Measurements from ENCODE around the gene MYRF.

- no peak for TF ChIP-seq NFRKB (IDR thresholded peaks at IDR 0.05; ENCODE audit: low read depth)
- no peak for TF ChIP-seq MYNN (IDR thresholded peaks at IDR 0.05)
- no peak for TF ChIP-seq MYNN (CRISPR knock-in tag; IDR thresholded peaks at IDR 0.05)
- no peak for TF ChIP-seq ZNF197 (CRISPR knock-in tag; IDR thresholded peaks at IDR 0.05; ENCODE audit: low read depth)
- TF ChIP-seq CTCF (IDR thresholded peaks at IDR 0.05 in 2 of 3, conservative IDR thresholded peaks at IDR 0.05 in 1 of 3; ENCODE audit: insufficient read depth in 2 of 3, low read depth in 1 of 3, low read length in 3 of 3) = no peak
Observed at GRCh38 chr11:61725781-61726231, 26.6 kb upstream of the MYRF start.

Data from K562 (cell line).